SU-DHL-6 (cell line): Measurements from ENCODE around the gene ISG20.
"Not testable (repeated sequence)": the region's sequence is repeated elsewhere in the genome, so short reads cannot be mapped to it uniquely, and the experiment has no call there.

Source experiments
- EZH2phosphoT487 ChIP-seq: fragments of 200-600 bp; sonication (generic), shearing (Covaris generic); conservative IDR thresholded peaks from 2 replicates; pipeline ENCODE4 v1.6.1; 2018; ENCODE audit warnings: mild to moderate bottlenecking, antibody characterized with exemption, low read length, moderate library complexity, mixed read lengths
- TF ChIP-seq, protein P1 (sequence below): fragments of 200-600 bp; sonication (generic); IDR thresholded peaks from one replicate; pipeline ENCODE4 v1.5.1; 2017; ENCODE audit warnings: antibody characterized with exemption, mild to moderate bottlenecking, low read length, moderate library complexity; ENCODE audit not compliant: insufficient read depth, poor library complexity, severe bottlenecking

DNA sequence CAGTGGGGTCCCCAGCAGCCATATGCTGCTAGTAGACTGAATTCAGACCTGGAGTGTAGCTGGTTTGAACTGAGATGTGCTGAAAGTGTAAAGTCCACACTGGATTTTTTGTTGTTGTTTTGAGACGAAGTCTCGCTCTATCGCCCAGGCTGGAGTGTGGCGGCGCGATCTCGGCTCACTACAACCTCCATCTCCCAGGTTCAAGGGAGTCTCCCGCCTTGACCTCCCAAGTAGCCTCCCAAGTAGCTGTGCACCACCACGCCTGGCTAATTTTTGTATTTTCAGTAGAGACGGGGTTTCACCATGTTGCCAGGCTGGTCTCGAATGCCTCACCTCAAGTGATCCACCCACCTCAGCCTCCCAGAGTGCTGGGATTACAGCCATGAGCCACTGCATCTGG is 3.7 kb downstream of the ISG20 start:
- TF ChIP-seq, protein P1, sequence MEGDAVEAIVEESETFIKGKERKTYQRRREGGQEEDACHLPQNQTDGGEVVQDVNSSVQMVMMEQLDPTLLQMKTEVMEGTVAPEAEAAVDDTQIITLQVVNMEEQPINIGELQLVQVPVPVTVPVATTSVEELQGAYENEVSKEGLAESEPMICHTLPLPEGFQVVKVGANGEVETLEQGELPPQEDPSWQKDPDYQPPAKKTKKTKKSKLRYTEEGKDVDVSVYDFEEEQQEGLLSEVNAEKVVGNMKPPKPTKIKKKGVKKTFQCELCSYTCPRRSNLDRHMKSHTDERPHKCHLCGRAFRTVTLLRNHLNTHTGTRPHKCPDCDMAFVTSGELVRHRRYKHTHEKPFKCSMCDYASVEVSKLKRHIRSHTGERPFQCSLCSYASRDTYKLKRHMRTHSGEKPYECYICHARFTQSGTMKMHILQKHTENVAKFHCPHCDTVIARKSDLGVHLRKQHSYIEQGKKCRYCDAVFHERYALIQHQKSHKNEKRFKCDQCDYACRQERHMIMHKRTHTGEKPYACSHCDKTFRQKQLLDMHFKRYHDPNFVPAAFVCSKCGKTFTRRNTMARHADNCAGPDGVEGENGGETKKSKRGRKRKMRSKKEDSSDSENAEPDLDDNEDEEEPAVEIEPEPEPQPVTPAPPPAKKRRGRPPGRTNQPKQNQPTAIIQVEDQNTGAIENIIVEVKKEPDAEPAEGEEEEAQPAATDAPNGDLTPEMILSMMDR, result not testable (repeated sequence)
- TF ChIP-seq EZH2phosphoT487, result not testable (repeated sequence)
